Keratinocyte (primary cell): ENCODE results near the gene DBNL.
"Not testable (repeated sequence)": the region's sequence is repeated elsewhere in the genome, so short reads cannot be mapped to it uniquely, and the experiment has no call there.

ENCODE experiments used
- EZH2 ChIP-seq: IDR thresholded peaks from one replicate; pipeline ENCODE4 v1.6.1; 2012; ENCODE audit warnings: inconsistent platforms, mild to moderate bottlenecking, low read length, moderate library complexity
- TF ChIP-seq, protein P1 (sequence below), 3 experiments: IDR thresholded peaks in 1 of 3; conservative IDR thresholded peaks in 1 of 3; optimal IDR thresholded peaks in 1 of 3; 2 replicates in 2 of 3; 3 replicates in 1 of 3; pipeline versions ENCODE3 to v1.5.1; 2011; ENCODE audit warnings: low read length in 3 of 3, mild to moderate bottlenecking in 3 of 3, moderate library complexity in 2 of 3, control low read depth in 1 of 3, inconsistent platforms in 1 of 3; ENCODE audit not compliant: insufficient read depth in 2 of 3; ENCODE audit errors: extremely low read depth in 1 of 3

DNA sequence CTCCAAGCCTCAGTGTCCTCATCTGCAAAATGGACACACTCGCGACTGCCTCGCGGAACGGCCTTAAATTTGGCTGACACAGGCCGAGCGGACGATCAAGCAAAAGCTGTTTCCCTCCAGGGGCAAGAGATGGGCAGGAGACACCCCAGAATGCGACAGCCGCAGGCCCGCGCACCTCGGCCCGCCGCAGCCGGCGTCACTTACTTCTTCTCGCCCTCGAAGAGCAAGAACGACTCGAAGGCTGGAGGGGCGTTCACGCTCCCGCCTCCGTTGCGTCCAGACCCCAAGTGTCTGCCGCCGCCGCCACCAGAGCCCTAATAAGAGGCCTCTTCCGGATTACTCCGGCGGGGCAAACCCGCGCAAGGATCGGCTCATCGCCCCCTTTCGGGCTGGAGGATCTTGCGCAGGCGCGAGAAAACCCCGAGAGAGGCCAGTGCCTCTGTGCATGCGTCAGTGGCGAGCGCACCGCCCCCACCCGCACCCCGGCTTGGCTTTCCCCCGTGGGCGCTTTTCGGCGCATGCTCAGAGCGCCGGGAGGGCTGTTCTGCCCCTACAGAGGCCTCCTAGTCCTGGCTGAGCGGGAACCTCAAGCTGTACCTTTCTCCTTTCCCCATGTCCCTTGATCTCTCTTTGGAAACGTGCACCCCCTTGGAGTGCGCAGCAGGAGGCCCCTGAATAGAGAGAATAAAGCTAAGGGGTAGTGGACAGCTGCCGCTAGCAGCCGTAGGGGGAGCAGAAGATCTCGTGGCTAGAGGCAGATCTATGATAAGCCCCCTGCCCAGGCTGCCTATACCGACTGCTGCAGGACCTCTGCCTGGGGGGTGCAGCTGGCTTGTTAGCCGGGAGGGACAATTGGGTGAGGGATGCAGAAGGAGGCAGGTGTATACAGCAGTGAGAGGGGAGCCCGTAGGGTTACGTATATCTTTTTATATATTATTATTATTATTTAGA, 25.4 kb upstream of the DBNL start:
- TF ChIP-seq, protein P1, sequence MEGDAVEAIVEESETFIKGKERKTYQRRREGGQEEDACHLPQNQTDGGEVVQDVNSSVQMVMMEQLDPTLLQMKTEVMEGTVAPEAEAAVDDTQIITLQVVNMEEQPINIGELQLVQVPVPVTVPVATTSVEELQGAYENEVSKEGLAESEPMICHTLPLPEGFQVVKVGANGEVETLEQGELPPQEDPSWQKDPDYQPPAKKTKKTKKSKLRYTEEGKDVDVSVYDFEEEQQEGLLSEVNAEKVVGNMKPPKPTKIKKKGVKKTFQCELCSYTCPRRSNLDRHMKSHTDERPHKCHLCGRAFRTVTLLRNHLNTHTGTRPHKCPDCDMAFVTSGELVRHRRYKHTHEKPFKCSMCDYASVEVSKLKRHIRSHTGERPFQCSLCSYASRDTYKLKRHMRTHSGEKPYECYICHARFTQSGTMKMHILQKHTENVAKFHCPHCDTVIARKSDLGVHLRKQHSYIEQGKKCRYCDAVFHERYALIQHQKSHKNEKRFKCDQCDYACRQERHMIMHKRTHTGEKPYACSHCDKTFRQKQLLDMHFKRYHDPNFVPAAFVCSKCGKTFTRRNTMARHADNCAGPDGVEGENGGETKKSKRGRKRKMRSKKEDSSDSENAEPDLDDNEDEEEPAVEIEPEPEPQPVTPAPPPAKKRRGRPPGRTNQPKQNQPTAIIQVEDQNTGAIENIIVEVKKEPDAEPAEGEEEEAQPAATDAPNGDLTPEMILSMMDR (optimal IDR thresholded peaks at IDR 0.05 in 1 of 3, IDR thresholded peaks at IDR 0.05 in 1 of 3, conservative IDR thresholded peaks at IDR 0.05 in 1 of 3; ENCODE audit: extremely low read depth in 1 of 3, insufficient read depth in 2 of 3, low read length in 3 of 3), result peak in 2 of 3 experiments; percentile 66
- TF ChIP-seq EZH2, result not testable (repeated sequence)
